H1 (cell line): ENCODE measurements around the gene KRTAP12-2.
"Not testable (repeated sequence)": the region's sequence is repeated elsewhere in the genome, so short reads cannot be mapped to it uniquely, and the experiment has no call there.

ENCODE experiments used
- BACH1 ChIP-seq: IDR thresholded peaks from 2 replicates; pipeline ENCODE4 v1.6.1; 2012; ENCODE audit warnings: low read length, improper control_type of control experiment
- CBX5 ChIP-seq: fragments of 300-800, 300-1000 bp; sonication (generic); IDR thresholded peaks from 2 replicates; pipeline ENCODE4 v1.7.1; 2016; ENCODE audit warnings: antibody characterized with exemption, low read length, low read depth
- CREB1 ChIP-seq: IDR thresholded peaks from 2 replicates; pipeline ENCODE4 v1.6.1; 2012; ENCODE audit warnings: inconsistent platforms
- EP300 ChIP-seq, 2 experiments: IDR thresholded peaks; 1 replicate in 1 of 2; 2 replicates in 1 of 2; pipeline ENCODE4 v1.6.1; 2011 to 2012; ENCODE audit warnings: low read depth in 2 of 2, low read length in 2 of 2, mild to moderate bottlenecking in 2 of 2, borderline replicate concordance in 1 of 2, inconsistent platforms in 1 of 2, moderate library complexity in 1 of 2
- NANOG ChIP-seq: IDR thresholded peaks from 2 replicates; pipeline ENCODE4 v1.6.1; 2011; ENCODE audit warnings: low read length, low read depth, mild to moderate bottlenecking, inconsistent platforms; ENCODE audit not compliant: insufficient read depth, poor library complexity, severe bottlenecking
- POLR2A ChIP-seq, 2 experiments: IDR thresholded peaks; 1 replicate in 1 of 2; 2 replicates in 1 of 2; pipeline ENCODE4 v1.6.1; 2011; ENCODE audit warnings: low read depth in 2 of 2, low read length in 2 of 2, mild to moderate bottlenecking in 2 of 2; ENCODE audit errors: control extremely low read depth in 1 of 2
- POLR2AphosphoS5 ChIP-seq: IDR thresholded peaks from 2 replicates; pipeline ENCODE4 v1.6.1; 2011; ENCODE audit warnings: low read depth, low read length
- RAD21 ChIP-seq, 2 experiments: IDR thresholded peaks in 1 of 2; conservative IDR thresholded peaks in 1 of 2; 2 replicates each; pipeline ENCODE4 v1.6.1; 2011; ENCODE audit warnings: low read depth in 2 of 2, low read length in 2 of 2, improper control_type of control experiment in 1 of 2, inconsistent platforms in 1 of 2, mild to moderate bottlenecking in 1 of 2, moderate library complexity in 1 of 2
- RXRA ChIP-seq: IDR thresholded peaks from 2 replicates; pipeline ENCODE4 v1.6.1; 2011; ENCODE audit warnings: low read depth, mild to moderate bottlenecking, low read length, moderate library complexity; ENCODE audit not compliant: insufficient read depth
- SP1 ChIP-seq: IDR thresholded peaks from 2 replicates; pipeline ENCODE4 v1.6.1; 2011; ENCODE audit warnings: low read depth, low read length
- SRF ChIP-seq: IDR thresholded peaks from 2 replicates; pipeline ENCODE4 v1.6.1; 2011; ENCODE audit warnings: mild to moderate bottlenecking, low read depth, low read length, moderate library complexity
- SUZ12 ChIP-seq: fragments of 200-600 bp; sonication (generic); IDR thresholded peaks from 2 replicates; pipeline ENCODE4 v1.6.1; 2012; ENCODE audit warnings: mild to moderate bottlenecking, inconsistent platforms, low read length, moderate library complexity, mixed read lengths
- TF ChIP-seq, protein P1 (sequence below), 3 experiments: IDR thresholded peaks; 1 replicate in 2 of 3; 2 replicates in 1 of 3; pipeline versions ENCODE4 v1.5.1 to v1.6.1; 2011; ENCODE audit warnings: low read length in 3 of 3, mild to moderate bottlenecking in 3 of 3, inconsistent platforms in 2 of 3, low read depth in 1 of 3, moderate library complexity in 1 of 3; ENCODE audit not compliant: insufficient read depth in 1 of 3; ENCODE audit errors: control extremely low read depth in 1 of 3
- TF ChIP-seq, protein P2 (sequence below): IDR thresholded peaks from 2 replicates; pipeline ENCODE4 v1.6.1; 2012; ENCODE audit warnings: inconsistent platforms

DNA sequence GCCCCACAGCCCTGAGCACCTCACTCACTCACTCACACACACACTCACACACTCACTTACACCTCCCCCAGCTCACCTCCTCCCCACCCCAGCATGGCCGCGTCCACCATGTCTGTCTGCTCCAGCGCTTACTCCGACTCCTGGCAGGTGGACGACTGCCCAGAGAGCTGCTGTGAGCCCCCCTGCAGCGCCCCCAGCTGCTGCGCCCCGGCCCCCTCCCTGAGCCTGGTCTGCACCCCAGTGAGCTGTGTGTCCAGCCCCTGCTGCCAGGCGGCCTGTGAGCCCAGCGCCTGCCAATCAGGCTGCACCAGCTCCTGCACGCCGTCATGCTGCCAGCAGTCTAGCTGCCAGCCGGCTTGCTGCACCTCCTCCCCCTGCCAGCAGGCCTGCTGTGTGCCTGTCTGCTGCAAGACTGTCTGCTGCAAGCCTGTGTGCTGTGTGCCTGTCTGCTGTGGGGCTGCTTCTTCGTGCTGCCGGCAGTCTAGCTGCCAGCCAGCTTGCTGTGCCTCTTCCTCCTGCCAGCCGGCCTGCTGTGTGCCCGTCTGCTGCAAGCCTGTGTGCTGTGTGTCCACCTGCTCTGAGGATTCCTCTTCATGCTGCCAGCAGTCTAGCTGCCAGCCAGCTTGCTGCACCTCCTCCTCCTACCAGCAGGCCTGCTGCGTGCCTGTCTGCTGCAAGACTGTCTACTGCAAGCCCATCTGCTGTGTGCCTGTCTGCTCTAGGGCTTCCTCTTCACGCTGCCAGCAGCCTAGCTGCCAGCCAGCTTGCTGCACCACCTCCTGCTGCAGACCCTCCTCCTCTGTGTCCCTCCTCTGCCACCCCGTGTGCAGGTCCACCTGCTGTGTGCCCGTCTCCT, 20.1 kb downstream of the KRTAP12-2 start, which contains the start of gene KRTAP10-11:
- TF ChIP-seq POLR2AphosphoS5; SP1; POLR2A (IDR thresholded peaks at IDR 0.05; ENCODE audit: control extremely low read depth in 1 of 2, low read depth in 2 of 2, low read length in 2 of 2); CBX5; BACH1; EP300 (IDR thresholded peaks at IDR 0.05; ENCODE audit: borderline replicate concordance in 1 of 2, low read depth in 2 of 2, low read length in 2 of 2); SRF; SUZ12; NANOG; RXRA; RAD21 (IDR thresholded peaks at IDR 0.05 in 1 of 2, conservative IDR thresholded peaks at IDR 0.05 in 1 of 2; ENCODE audit: low read depth in 2 of 2, low read length in 2 of 2); CREB1: not testable (repeated sequence)
- TF ChIP-seq, protein P1, sequence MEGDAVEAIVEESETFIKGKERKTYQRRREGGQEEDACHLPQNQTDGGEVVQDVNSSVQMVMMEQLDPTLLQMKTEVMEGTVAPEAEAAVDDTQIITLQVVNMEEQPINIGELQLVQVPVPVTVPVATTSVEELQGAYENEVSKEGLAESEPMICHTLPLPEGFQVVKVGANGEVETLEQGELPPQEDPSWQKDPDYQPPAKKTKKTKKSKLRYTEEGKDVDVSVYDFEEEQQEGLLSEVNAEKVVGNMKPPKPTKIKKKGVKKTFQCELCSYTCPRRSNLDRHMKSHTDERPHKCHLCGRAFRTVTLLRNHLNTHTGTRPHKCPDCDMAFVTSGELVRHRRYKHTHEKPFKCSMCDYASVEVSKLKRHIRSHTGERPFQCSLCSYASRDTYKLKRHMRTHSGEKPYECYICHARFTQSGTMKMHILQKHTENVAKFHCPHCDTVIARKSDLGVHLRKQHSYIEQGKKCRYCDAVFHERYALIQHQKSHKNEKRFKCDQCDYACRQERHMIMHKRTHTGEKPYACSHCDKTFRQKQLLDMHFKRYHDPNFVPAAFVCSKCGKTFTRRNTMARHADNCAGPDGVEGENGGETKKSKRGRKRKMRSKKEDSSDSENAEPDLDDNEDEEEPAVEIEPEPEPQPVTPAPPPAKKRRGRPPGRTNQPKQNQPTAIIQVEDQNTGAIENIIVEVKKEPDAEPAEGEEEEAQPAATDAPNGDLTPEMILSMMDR (IDR thresholded peaks at IDR 0.05; ENCODE audit: control extremely low read depth in 1 of 3, insufficient read depth in 1 of 3, low read depth in 1 of 3, low read length in 3 of 3) = not testable (repeated sequence)
- TF ChIP-seq, protein P2, sequence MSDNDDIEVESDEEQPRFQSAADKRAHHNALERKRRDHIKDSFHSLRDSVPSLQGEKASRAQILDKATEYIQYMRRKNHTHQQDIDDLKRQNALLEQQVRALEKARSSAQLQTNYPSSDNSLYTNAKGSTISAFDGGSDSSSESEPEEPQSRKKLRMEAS = not testable (repeated sequence)
